Body of pancreas (tissue), 4 donors: ENCODE results near the gene MEGF10.

Experiments used
- CTCF ChIP-seq, 7 experiments: fragments of 450-650 bp in 4 of 7; fragments of 200-600 bp in 3 of 7; sonication (generic) in 3 of 7; IDR thresholded peaks; one replicate each; pipeline ENCODE4 v1.5.1; 2016 to 2019; ENCODE audit warnings: antibody characterized with exemption in 7 of 7
- POLR2A ChIP-seq, 3 donors: fragments of 450-650 bp; IDR thresholded peaks; one replicate each; pipeline ENCODE4 v1.6.1; 2016; ENCODE audit warnings: antibody characterized with exemption in 3 of 3, mild to moderate bottlenecking in 2 of 3

- TF ChIP-seq CTCF (IDR thresholded peaks at IDR 0.05) (no peak), POLR2A (IDR thresholded peaks at IDR 0.05) (no peak)
Measured at GRCh38 chr5:127406326-127407121, 115.9 kb downstream of the MEGF10 start.
